Stromal cell of bone marrow (primary cell): Measurements from ENCODE around the gene STK25.

Experiments used
- DNase-seq: peaks from one replicate; pipeline ENCODE4 v3.0.0-alpha.2; 2012; ENCODE audit warnings: low read depth

STK25 gene

GRCh38 chr2:241493092-241493491 lies 15.3 kb downstream of the STK25 start:
- no peak for DNase-seq

GRCh38 chr2:241492174-241492565 lies 16.2 kb downstream of the STK25 start:
- no peak for DNase-seq

- DNase-seq, result no peak
Measured at GRCh38 chr2:241491549-241492173, 16.7 kb downstream of the STK25 start.

GRCh38 chr2:241490825-241491506 lies 17.4 kb downstream of the STK25 start:
- no peak for DNase-seq

- no peak for DNase-seq
Measured at GRCh38 chr2:241489733-241490680, 18.4 kb downstream of the STK25 start.

GRCh38 chr2:241489088-241489487 lies 19.3 kb downstream of the STK25 start:
- DNase-seq, result no peak

GRCh38 chr2:241485172-241485911 lies 23.0 kb downstream of the STK25 start:
- DNase-seq, result no peak

- no peak for DNase-seq
Measured at GRCh38 chr2:241483305-241483704, 25.1 kb downstream of the STK25 start.

GRCh38 chr2:241482126-241482955 lies 26.0 kb downstream of the STK25 start:
- DNase-seq, result no peak

- no peak for DNase-seq
Measured at GRCh38 chr2:241481687-241482086, 26.7 kb downstream of the STK25 start.

- no peak for DNase-seq
Measured at GRCh38 chr2:241479026-241479898, 29.1 kb downstream of the STK25 start.

- DNase-seq, result no peak
Measured at GRCh38 chr2:241478166-241478565, 30.2 kb downstream of the STK25 start.

- DNase-seq, result no peak
Measured at GRCh38 chr2:241475267-241475666, 33.1 kb downstream of the STK25 start.

- DNase-seq, result no peak
Measured at GRCh38 chr2:241473399-241473798, 35.0 kb downstream of the STK25 start.

- no peak for DNase-seq
Measured at GRCh38 chr2:241469746-241470145, 38.6 kb downstream of the STK25 start.

GRCh38 chr2:241468476-241468781 lies 40.0 kb downstream of the STK25 start:
- no peak for DNase-seq

GRCh38 chr2:241467777-241468475 lies 40.5 kb downstream of the STK25 start:
- DNase-seq, result no peak

- no peak for DNase-seq
Measured at GRCh38 chr2:241466230-241466629, 42.2 kb downstream of the STK25 start.

GRCh38 chr2:241465543-241465942 lies 42.8 kb downstream of the STK25 start:
- DNase-seq, result no peak
